Smooth muscle cell (in vitro differentiated cells): Measurements from ENCODE around the gene MS4A4E. TPM values are rescaled to one million over a fixed set of nuclear protein-coding genes. Genes with fewer than 3 reads are reported as not detected.

Source experiments
- DNase-seq: peaks from one replicate; lab custom pipeline; 2025; ENCODE audit not compliant: unreplicated experiment; lab: John Stamatoyannopoulos, UW
- H2AFZ ChIP-seq: fragments of 200-600 bp; sonication (generic); 2 replicates; pipeline ENCODE4 v1.6.0; 2016; ENCODE audit warnings: antibody characterized with exemption, low read depth, mild to moderate bottlenecking
- H3F3A ChIP-seq: fragments of 200-600 bp; sonication (generic); 2 replicates; pipeline ENCODE4 v1.6.0; 2017; ENCODE audit warnings: antibody characterized with exemption, low read depth
- H3K27ac ChIP-seq: fragments of 200-600 bp; sonication (generic); 2 replicates; pipeline ENCODE4 v1.5.1; 2016; ENCODE audit warnings: low read depth, mild to moderate bottlenecking
- H3K27me3 ChIP-seq: fragments of 200-600 bp; sonication (generic); 2 replicates; pipeline ENCODE4 v1.6.1; 2016; ENCODE audit warnings: low read depth, mild to moderate bottlenecking
- H3K36me3 ChIP-seq: fragments of 200-600 bp; sonication (generic); 2 replicates; pipeline ENCODE4 v1.5.1; 2016; ENCODE audit warnings: low read depth
- H3K4me1 ChIP-seq: fragments of 200-600 bp; sonication (generic); 2 replicates; pipeline ENCODE4 v1.5.1; 2016; ENCODE audit warnings: low read depth
- H3K4me2 ChIP-seq: fragments of 200-600 bp; sonication (generic); 2 replicates; pipeline ENCODE4 v1.6.0; 2016; ENCODE audit warnings: mild to moderate bottlenecking
- H3K4me3 ChIP-seq: fragments of 200-600 bp; sonication (generic); 2 replicates; pipeline ENCODE4 v1.5.1; 2016; ENCODE audit warnings: mild to moderate bottlenecking
- H3K79me2 ChIP-seq: fragments of 200-600 bp; sonication (generic); 2 replicates; pipeline ENCODE4 v1.6.0; 2016; ENCODE audit warnings: low read depth, mild to moderate bottlenecking
- H3K9ac ChIP-seq: fragments of 200-600 bp; sonication (generic); 2 replicates; pipeline ENCODE4 v1.6.0; 2016; ENCODE audit warnings: low read depth
- H3K9me3 ChIP-seq: fragments of 200-600 bp; sonication (generic); replicated peaks from 2 replicates; pipeline ENCODE4 v1.5.1; 2016; ENCODE audit warnings: low read depth
- H4K20me1 ChIP-seq: fragments of 200-600 bp; sonication (generic); 2 replicates; pipeline ENCODE4 v1.6.0; 2016; ENCODE audit warnings: low read depth
- CTCF ChIP-seq: fragments of 200-600 bp; sonication (generic); IDR thresholded peaks from 2 replicates; pipeline ENCODE4 v1.5.1; 2017; ENCODE audit warnings: borderline replicate concordance, mild to moderate bottlenecking, antibody characterized with exemption; ENCODE audit not compliant: insufficient read depth, poor library complexity, severe bottlenecking
- WGBS: methylation state at CpG from one replicate; pipeline ENCODE4 v1.1.7; 2016; ENCODE audit warnings: low lambda C conversion rate; 5-methylcytosine and 5-hydroxymethylcytosine counted together
- polyA plus RNA-seq: library from polyadenylated mRNA; unstranded; fragments of >200 nt; fragmentation: Nextera tagmentation; extraction: Ambion mirVana; gene quantifications from 2 replicates; pipeline ENCODE4 v1.2.1, GENCODE V29; 2016
- total RNA-seq: library from RNA; depleted of rRNA; stranded (reverse); fragments of >200 nt; gene quantifications from 2 replicates; pipeline ENCODE4 v1.2.3, GENCODE V29; 2014

The MS4A4E gene
- total and polyA plus RNA-seq, 2 experiments from 2014 or later, result not detected

DNA sequence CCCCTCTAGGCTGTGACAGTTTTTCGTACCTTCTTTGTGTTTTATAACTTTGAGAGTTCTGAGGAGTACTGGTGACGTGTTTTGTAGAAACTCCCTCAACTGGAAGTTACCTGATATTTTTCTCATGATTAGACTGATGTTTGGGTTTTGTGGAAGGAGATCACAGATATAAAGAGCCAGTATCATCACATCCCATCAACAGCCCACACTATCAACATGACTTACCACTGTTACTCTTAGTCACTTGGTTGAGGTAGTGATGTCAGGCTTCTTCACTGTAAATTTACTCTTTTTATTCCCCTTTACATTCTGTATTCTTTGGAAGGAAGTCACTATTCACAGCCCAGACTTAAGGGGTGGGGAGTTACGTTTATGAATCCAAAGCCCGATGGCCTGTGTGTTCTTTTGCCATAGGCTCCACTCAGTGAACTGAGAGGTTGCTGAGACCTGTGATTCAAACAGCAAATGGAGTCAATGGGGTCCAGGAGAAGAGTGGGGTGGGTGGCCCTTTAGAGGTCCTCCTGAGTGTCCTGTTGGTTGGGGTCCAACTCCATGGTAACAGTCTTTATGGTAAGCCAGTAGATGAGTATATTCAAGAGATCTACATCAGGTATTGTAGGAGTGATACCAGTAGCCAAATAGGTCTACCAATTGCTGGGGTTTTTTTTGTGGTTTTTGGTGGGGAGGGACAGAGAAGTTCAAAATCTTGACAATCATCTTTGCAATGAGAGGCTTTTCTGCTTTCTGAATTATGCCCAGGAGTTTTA lies 15.2 kb upstream of the MS4A4E start:
- TF ChIP-seq CTCF, result no peak
- Histone ChIP-seq H3K4me1 (no peaks in the 10 kb centered on the region), H3K4me3 (no peak overlapping the region), H3K27ac (no peak overlapping the region), H3K27me3 (no peaks in the 10 kb centered on the region), H3K79me2 (no peaks in the 10 kb centered on the region), H4K20me1 (no peaks in the 10 kb centered on the region), H3K9me3 (no peaks in the 10 kb centered on the region), H3K4me2 (no peak overlapping the region), H3F3A (no peaks in the 10 kb centered on the region), H3K9ac (no peak overlapping the region), H3K36me3 (no peaks in the 10 kb centered on the region), H2AFZ (no peak overlapping the region)
- WGBS, result 83% methylated on average over 4 of the region's 4 CpGs
- no peak for DNase-seq

GRCh38 chr11:60252213-60253108 lies 9.5 kb upstream of the MS4A4E start:
- 71% methylated on average over 2 of the region's 2 CpGs for WGBS
- H3K9ac ChIP-seq, result no peak overlapping the region
- no peak for DNase-seq
- H3K9me3 ChIP-seq, result no peaks in the 10 kb centered on the region
- no peaks in the 10 kb centered on the region for H3K79me2 ChIP-seq
- H3K4me1 ChIP-seq, result no peaks in the 10 kb centered on the region
- H3K4me3 ChIP-seq, result no peak overlapping the region
- H4K20me1 ChIP-seq, result no peaks in the 10 kb centered on the region
- H3K27ac ChIP-seq, result no peak overlapping the region
- no peaks in the 10 kb centered on the region for H3F3A ChIP-seq
- TF ChIP-seq CTCF, result no peak
- no peak overlapping the region for H3K4me2 ChIP-seq
- H2AFZ ChIP-seq, result no peak overlapping the region
- H3K27me3 ChIP-seq, result no peaks in the 10 kb centered on the region
- H3K36me3 ChIP-seq, result no peaks in the 10 kb centered on the region

DNA sequence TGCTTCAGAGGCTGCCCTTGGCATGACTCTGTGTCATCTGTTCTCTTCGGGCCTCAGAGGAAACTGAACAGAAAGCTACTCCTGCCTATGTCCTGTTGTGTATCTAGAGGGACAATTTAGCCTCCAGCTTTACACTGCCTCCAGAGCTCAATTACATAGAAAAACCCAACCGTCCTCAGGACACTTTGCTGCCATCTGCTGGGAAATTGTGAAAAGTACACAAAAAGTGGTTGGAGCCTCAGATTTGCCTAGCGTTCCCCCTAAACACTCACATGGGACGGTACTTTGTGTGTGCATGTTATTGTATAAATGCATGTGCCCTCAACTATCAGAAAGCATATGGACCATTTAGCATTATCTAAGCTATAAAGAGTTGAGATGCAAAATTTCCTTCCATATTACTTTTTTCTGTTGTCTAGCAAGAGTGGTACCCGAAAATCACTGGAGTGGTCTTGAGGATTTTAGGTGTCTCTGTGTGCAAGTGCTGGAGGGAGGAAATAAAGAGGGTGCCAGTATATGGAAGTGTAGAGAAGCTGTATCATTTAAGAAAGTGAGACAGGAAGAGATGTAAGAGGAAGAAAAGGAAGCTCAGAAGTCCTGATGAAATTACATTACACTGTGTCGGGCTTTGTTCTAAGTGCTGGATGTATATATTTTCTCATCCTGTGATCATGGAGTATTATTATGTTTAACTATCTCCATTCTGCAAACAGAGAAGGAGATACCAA lies 8.7 kb upstream of the MS4A4E start:
- Histone ChIP-seq H3K36me3 (no peaks in the 10 kb centered on the region), H4K20me1 (no peaks in the 10 kb centered on the region), H3F3A (no peaks in the 10 kb centered on the region), H3K4me1 (no peaks in the 10 kb centered on the region), H3K4me3 (no peak overlapping the region), H3K9me3 (no peaks in the 10 kb centered on the region), H3K27me3 (no peaks in the 10 kb centered on the region), H2AFZ (no peak overlapping the region), H3K9ac (no peak overlapping the region), H3K79me2 (no peaks in the 10 kb centered on the region), H3K27ac (no peak overlapping the region), H3K4me2 (no peak overlapping the region)
- TF ChIP-seq CTCF, result peak; percentile 53
- WGBS, result 63% methylated on average over 6 of the region's 6 CpGs
- no peak for DNase-seq
